ENCODE data around the gene HSF2.

DNA sequence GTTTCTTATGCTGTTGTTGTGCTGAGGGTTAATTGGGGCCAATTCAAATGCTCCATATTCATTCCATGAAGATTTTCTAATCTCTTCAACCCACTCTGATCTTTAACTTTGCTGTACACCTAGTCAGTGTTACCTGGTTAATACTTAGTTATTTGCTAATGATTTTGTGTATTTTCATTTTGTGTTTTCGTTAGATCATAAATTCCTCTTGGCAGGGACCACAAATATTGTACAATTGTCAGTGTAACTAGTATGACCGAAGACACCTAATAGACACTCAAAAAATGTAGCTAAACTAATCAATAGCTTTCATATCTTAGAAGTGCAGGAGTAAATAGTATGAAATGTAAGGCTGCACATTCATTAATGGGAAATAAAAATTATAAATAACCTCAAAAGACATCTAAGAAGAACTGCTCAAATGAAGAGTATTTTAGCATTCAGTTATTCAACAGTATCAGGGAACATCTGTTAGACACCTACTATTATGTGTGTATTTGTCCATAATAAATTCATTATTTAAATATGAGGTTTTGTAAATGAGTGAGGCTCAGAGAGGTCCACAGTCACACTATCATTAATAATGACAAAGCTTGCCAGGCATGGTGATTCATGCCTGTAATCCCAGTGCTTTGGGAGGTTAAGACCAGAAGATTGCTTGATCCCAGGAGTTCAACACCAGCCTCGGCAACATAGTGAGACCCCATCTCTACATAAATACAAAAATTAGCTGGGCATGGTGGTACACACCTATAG lies 13.4 kb upstream of the HSF2 start:
- TF ChIP-seq, protein P1, sequence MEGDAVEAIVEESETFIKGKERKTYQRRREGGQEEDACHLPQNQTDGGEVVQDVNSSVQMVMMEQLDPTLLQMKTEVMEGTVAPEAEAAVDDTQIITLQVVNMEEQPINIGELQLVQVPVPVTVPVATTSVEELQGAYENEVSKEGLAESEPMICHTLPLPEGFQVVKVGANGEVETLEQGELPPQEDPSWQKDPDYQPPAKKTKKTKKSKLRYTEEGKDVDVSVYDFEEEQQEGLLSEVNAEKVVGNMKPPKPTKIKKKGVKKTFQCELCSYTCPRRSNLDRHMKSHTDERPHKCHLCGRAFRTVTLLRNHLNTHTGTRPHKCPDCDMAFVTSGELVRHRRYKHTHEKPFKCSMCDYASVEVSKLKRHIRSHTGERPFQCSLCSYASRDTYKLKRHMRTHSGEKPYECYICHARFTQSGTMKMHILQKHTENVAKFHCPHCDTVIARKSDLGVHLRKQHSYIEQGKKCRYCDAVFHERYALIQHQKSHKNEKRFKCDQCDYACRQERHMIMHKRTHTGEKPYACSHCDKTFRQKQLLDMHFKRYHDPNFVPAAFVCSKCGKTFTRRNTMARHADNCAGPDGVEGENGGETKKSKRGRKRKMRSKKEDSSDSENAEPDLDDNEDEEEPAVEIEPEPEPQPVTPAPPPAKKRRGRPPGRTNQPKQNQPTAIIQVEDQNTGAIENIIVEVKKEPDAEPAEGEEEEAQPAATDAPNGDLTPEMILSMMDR (IDR thresholded peaks at IDR 0.05) = no peak
- TF ChIP-seq POLR2A (IDR thresholded peaks at IDR 0.05) (no peak), POLR2AphosphoS5 (IDR thresholded peaks at IDR 0.05) (no peak), EP300 (IDR thresholded peaks at IDR 0.05) (no peak)
